HK-2 (cell line): Measurements from ENCODE around the gene OSBPL9.
"Not testable (repeated sequence)": the region's sequence is repeated elsewhere in the genome, so short reads cannot be mapped to it uniquely, and the experiment has no call there.

Experiments used
- DNase-seq: peaks from one replicate; pipeline ENCODE4 v3.0.0-alpha.2; 2018; ENCODE audit not compliant: unreplicated experiment

Gene OSBPL9

GRCh38 chr1:51664421-51665240 lies 47.7 kb downstream of the OSBPL9 start:
- DNase-seq: no peak

DNA sequence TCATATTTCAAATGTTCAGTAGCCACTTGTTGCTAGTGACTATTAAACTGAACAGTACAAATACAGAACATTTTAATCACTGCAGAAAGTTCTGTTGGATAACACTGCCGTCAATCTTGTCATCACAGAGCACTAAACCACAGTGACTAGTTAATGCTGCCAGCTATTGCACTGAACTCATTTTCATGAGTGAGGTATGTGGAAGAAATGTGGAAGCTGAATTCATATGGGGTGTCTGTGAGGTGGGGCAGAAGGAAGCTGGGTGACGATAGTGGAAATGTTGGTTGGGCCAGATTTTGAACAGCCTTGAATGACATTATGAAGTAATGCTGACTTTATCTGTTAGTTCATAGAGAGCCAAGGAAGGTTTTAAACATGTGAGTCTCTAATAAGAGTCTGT lies 49.6 kb downstream of the OSBPL9 start:
- no peak for DNase-seq

DNA sequence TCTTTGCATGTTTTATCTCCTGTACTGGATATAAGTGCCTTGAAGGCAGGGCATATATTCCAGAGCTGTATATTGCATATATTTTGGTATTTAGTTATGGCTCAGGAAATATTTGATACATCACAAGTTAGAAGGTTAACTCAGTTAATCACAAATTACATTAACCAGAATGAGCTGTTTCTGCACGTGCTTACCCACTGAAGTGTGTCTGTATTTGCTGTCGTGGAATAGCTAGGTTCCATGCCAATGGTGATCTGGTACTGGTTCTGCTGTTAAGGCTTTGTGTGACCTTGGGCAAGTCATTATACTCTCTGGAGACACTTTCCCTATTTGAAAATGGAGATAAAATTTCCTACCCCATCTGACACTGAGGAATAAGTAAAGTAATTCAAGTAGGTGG lies 50.7 kb downstream of the OSBPL9 start:
- DNase-seq: no peak

DNA sequence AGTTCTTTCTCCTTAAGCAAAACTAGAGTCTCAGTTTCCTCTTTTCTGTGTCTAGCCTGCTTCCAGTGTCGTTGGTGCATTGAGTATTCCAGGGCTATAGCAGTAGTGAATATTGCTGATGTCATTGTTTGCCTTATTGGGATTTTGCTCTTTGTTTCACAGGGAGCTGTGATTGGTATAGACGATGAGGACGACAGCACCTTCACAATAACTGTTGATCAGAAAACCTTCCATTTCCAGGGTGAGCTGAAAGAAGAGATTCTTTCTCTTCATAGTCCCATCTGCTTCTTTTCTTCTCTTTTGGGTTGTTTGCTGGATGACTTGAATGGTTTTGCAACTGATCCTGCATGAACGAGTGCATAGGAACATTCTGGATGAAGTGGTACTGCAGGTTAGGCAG lies 52.4 kb downstream of the OSBPL9 start:
- DNase-seq: no peak

DNA sequence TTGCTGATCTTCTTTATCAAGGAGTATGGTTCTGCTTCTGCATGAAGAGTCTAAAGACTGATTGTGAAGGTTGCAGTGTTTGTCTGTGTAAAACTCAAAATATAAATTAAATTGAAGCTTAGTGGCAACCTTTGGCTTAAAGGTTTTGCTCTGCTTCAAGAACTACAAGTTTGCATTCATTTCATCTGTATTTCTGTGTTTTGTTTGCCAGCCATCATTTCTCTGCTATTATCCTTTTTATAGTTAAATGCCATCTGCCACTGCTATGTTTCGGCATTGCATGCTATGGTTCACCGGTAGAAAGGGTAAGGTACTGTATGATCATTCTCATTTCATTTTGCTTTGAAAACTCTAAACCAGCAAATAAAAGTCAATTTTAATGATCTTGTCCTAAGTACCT lies 52.9 kb downstream of the OSBPL9 start:
- no peak for DNase-seq

DNA sequence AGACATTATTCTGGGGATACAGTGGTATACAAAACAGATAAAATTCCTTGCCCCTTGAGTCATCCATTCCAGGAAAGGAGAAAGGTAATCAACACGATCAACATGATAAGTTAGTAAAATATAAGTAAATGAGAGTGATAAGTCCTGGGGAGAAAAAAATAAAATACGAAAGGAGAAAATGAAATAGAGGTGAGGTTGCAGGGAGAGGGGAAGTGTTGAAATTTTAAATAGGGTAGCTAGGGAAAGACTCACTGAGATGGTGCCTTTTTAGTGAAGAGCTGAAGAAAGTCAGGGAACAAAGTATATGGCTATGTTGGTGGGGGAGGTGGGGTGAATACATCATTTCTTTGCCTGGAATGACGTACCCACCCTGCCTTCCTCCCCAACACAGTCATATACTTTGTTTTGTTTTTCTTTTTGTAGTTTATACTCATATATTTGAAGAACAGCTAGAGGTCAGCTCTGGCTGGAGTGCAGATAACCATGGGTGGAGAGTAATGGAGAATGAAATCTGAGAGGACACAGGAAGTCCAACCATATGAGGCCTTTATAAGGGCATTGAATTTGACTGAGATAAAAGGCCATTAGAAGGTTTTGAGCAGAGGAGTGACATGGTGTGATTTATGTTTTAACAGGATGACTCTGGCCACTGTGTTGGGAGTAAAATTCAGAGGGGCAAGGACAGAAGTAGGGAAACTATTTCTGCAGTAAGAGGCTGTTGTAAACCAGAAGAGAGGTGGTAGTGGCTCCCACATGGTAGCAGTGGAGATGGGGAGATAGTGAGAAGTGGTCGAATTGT lies 54.8 kb downstream of the OSBPL9 start:
- DNase-seq: no peak

- DNase-seq: no peak
Measured at GRCh38 chr1:51673279-51673678, 56.4 kb downstream of the OSBPL9 start.

DNA sequence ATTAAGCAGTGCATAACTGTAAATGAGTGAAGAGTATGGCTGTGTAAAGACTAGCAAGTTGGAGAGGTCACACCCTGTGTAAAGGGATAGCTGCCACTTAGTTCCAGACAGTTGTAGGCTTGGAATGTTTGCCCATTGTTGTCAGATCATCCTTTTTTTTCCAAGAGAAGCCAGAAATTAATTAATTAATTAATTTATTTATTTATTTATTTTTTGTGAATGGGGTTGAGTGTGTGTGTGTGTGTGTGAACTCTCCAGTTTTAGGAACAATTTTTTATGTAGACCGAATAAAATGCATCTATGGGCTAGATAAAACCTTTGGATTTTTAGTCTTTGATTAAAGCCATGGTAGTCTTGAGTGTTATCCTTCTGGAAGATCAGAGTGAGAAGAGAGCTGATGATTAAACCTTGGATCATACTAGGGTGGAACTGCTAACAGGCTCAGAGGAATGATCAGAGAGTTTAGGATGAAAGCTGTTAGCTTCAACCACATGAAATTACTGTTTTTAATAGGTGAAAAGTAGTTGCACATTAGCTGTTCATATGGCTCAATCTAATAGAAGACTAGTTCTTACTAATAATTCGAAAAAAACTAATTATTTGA lies 58.4 kb downstream of the OSBPL9 start:
- no peak for DNase-seq

DNA sequence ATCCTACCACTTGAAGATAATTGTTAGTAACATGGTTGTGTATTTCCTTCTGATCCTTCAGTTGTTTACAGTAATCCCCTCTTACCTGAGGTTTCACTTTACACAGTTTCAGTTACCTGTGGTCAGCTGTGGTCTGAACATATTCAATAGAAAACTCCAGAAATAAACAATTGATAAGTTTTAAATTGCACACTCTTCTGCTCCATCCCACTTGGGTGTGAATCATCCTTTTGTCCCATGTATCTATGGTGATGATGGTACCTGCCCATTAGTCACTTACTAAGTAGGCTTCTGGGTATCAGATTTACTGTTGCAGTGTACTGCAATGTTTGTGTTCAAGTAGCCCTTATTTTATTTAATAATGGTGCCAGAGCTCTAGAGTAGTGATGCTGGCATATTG lies 62.5 kb downstream of the OSBPL9 start:
- no peak for DNase-seq

DNA sequence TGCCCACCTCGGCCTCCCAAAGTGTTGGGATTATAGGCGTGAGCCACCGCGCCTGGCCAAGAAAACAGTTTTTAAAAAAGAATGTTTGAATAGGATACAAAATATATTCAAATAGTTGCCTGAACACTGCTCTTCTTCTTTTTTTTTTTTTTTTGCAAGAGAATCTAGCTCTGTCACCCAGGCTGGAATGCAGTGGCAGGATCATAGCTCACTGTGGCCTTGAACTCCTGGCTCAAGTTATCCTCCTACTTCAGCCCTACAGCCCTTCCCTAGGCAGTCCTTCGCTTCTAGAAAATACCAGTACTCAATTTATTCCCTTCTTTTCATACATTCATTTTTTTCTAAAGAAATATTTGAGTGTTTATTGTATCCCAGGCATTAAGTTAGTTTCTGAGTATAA lies 67.9 kb downstream of the OSBPL9 start:
- DNase-seq: no peak

GRCh38 chr1:51686450-51686849 lies 69.6 kb downstream of the OSBPL9 start:
- DNase-seq: no peak

DNA sequence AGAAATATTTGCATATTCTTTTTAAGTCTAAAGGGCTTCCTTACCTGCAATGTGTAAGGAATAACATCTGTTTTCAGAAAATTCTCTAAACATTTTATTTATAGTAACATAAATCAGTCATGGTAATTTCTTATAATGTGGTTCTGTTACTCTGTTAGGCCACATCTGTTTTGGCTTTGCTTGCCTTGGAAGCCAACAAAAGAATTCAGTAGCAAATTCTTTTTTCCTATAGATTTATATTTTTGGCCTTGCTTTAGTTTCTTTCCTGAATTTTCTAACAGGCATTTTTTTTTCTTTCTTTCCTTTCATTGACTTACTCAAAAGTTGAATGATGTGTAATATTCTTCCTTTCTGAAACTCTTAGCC lies 72.2 kb downstream of the OSBPL9 start:
- no peak for DNase-seq

GRCh38 chr1:51689643-51690042 lies 72.8 kb downstream of the OSBPL9 start:
- no peak for DNase-seq

- no peak for DNase-seq
Measured at GRCh38 chr1:51690285-51690961, 73.5 kb downstream of the OSBPL9 start.

DNA sequence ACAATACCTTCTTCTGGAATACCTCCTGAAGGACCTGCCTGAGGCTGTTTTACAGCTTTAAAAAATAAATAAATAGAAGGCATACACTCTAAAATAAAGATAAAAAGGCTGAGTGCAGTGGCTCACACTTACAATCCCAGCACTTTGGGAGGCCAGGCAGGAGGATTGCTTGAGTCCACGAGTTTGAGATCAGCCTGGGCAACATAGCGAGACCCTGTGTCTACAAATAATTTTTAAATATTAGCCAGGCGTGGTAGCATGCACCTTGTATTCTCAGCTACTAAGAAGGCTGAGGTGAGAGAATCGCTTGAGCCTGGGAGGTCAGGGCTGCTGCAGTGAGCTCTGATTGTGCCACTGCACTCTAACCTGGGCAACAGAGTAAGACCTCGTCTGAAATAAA lies 75.0 kb downstream of the OSBPL9 start:
- no peak for DNase-seq

DNA sequence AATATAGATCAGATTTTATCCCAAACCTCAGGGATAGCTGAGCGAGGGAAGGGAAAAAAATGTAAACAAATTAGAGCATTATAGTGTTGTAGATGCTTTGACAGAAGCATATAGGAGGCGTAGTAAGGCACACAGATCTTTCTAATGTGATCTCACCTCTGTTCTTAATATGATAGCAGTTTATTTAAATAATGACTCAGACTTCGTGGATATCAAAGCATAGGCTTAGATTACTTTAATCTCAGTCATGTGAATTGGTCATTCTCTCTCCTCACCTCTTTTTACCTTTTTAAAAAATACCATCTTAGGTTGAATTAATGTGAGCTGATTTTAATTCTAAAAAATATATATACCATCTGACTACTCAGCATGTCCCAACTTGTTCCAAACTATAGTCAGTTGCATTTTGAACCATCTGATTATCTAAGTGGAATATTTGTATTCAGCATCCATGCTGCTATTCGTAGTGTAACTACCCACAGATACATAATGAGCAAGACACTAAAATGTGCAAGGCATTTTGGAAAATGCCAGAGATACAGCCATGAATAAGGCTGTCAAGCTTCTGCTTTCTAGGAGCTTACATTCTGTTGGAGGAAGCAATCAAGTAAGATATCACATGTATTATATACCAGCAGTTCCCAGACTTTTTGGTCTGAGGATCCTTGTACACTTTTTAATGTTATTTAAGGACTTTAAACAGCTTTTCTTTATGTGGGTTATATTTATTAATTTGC lies 76.7 kb downstream of the OSBPL9 start:
- no peak for DNase-seq

DNA sequence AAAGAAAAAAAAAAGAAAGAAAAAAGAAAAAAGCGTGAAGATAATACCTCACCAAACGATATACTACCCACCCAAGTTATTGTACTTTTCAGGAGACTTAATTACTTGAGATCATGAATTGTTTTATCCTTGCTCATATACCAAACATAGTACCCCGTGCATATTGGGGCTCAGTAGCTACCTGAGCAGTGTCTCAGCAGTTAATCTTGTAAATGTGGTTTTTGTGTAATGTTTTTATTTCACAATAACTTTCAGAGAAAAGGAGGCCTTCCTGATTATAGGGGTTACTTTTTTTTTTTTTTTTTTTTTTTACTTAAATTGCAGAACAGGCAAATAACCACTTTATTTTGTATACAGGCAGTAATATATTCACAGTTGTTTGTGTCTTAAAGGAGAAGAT lies 80.3 kb downstream of the OSBPL9 start:
- no peak for DNase-seq

- DNase-seq: no peak
Measured at GRCh38 chr1:51699391-51699790, 82.5 kb downstream of the OSBPL9 start.

DNA sequence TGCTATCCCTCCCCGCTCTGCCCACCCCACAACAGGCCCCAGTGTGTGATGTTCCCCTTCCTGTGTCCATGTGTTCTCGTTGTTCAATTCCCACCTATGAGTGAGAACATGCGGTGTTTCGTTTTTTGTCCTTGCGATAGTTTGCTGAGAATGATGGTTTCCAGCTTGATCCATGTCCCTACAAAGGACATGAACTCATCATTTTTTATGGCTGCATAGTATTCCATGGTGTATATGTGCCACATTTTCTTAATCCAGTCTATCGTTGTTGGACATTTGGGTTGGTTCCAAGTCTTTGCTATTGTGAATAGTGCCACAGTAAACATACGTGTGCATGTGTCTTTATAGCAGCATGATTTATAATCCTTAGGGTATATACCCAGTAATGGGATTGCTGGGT lies 84.9 kb downstream of the OSBPL9 start:
- DNase-seq: not testable (repeated sequence)

DNA sequence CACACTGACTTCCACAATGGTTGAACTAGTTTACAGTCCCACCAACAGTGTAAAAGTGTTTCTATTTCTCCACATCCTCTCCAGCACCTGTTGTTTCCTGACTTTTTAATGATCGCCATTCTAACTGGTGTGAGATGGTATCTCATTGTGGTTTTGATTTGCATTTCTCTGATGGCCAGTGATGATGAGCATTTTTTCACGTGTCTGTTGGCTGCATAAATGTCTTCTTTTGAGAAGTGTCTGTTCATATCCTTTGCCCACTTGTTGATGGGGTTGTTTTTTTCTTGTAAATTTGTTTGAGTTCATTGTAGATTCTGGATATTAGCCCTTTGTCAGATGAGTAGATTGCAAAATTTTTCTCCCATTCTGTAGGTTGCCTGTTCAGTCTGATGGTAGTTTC lies 85.3 kb downstream of the OSBPL9 start:
- DNase-seq: not testable (repeated sequence)

DNA sequence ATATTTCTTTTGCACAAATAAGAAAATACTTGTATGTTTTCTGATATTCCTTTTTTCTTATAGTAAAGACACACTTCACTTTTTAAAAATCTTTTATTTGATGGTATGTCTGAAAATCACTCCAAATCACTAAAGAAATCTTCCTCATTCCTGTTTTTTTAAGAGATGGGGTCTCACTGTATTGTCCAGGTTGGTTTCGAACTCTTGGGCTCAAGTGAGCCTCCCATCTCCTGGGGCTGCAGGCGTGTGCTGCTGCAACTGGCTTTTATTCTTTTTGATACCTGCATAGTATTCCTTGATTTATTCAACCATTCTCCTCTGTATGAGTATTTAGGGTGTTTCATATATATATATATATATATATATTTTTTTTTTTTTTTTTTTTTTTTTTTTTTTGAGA lies 88.1 kb downstream of the OSBPL9 start:
- DNase-seq: no peak
